HG03558 (cell line): Measurements from ENCODE around the gene SLC35D2.
"Not testable (repeated sequence)": the region's sequence is repeated elsewhere in the genome, so short reads cannot be mapped to it uniquely, and the experiment has no call there.

ENCODE experiments used
- ATAC-seq: cut with Tn5 transposase; IDR thresholded peaks from one replicate; pipeline ENCODE4 v1.9.1; 2021; ENCODE audit warnings: moderate number of reproducible peaks; ENCODE audit not compliant: unreplicated experiment; ENCODE audit errors: extremely low read depth

The SLC35D2 gene

DNA sequence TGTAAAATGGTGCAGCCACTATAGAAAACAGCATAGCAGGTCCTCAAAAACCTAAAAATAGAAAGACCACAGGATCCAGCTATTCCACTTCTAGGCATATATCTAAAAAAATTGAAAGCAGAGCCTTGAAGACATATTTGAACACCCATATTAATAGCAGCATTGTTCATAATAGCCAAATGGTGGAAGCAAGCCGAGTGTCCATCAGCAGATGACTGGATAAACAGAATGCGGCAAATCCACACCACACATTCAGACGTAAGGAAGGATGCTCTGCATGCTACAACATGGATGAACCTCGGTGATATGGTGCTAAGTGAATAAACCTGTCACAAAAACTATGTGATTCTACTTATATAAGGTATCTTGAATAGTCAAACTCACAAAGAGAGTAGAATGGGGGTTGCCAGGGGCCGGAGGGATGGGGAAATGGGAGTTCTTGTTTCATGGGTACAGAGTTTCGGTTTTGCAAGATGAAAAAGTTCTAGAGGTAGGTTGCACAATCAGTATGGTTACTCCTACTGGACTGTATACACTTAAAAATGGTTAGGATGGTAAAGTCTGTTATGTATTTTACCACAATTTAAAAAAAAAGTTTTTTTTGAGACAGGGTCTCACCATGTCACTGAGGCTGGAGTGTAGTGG is 64.5 kb downstream of the SLC35D2 start:
- no peak for ATAC-seq

GRCh38 chr9:96317335-96317980 is 66.1 kb downstream of the SLC35D2 start:
- ATAC-seq: no peak

GRCh38 chr9:96309850-96310249 is 73.7 kb downstream of the SLC35D2 start:
- no peak for ATAC-seq

DNA sequence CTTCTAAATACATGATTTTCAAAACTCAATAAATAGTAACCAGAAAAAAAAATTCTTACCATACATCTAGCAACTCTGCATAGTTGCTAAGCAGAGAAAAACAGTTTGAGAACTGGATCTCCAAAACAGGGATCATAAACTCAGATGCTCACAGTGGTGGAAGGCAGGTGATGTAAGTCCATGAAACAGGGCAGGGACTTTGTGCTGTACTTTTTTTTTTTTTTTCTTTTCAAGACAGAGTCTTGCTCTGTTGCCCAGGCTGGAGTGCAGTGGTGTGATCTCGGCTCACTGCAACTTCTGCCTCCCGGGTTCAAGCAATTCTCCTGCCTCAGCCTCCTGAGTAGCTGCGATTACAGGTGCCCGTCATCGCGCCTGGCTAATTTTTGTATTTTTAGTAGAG is 76.6 kb downstream of the SLC35D2 start:
- not testable (repeated sequence) for ATAC-seq

GRCh38 chr9:96305171-96305570 is 78.3 kb downstream of the SLC35D2 start:
- ATAC-seq: no peak

- ATAC-seq: no peak
Measured at GRCh38 chr9:96304230-96304629, 79.3 kb downstream of the SLC35D2 start.

GRCh38 chr9:96302021-96302420 is 81.5 kb downstream of the SLC35D2 start, which contains the start of gene HSD17B3:
Gene HSD17B3, minus strand, starts transcription at chr9:96302176. Its CDS starts 72 bp downstream, at chr9:96302104.
- ATAC-seq: no peak

DNA sequence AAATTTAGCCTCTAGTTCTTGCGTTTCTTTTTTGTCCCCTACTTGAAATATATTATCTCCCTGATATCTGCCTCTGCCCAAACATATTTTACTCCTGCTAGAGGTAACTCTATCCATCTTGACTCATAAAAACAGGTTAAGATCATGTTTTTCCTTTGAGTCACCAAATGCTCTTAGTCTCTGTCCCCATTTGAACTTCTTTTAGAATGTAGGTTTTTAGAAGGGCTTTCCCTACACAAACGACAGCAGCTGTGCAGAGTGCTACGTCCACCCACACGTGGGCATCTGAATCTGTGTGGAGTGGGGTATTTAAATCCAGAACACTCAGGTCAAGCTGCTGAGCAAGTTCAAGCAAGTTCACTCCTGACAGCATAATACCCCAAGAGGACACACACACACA is 83.7 kb downstream of the SLC35D2 start:
- no peak for ATAC-seq

DNA sequence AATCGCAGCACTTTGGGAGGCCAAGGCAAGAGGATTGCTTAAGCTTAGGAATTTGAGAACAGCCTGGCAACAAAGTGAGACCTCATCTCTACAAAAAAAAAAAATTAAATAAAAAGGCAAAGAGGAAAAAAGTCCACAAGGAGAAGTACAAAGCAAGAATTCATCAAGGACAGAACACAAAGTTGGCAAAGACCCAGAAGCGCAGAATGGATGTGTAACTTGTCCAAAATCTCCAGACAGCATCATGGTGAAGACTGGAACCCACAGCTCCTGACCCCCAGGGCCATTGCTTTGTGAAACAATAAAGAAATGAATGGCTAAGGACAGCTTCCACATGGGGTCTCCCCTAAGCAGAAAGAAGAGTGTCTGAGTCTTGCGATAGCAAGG is 89.4 kb downstream of the SLC35D2 start:
- ATAC-seq: no peak

- ATAC-seq: no peak
Measured at GRCh38 chr9:96293498-96294158, 89.9 kb downstream of the SLC35D2 start.

GRCh38 chr9:96289392-96289791 is 94.1 kb downstream of the SLC35D2 start:
- ATAC-seq: no peak

DNA sequence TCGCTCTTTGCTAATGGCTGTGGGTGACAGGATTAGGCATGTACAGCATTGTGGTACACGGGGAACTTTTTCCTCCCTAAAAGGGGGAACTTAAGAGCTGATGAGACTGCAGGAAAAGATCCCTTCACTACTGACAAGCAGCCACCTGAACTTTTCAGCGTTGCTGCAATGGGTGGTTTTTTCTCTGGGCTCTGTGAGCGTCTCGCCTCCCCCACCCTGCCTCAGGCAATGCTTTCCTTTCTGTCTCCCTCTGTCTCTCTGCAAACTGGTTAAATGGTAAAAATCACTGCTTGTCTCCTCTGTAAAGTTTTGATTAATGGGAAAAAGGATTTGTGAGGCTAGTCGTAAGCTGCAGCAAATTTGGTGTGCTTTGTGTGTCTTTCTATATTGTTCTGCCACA is 101.9 kb downstream of the SLC35D2 start:
- ATAC-seq: no peak

DNA sequence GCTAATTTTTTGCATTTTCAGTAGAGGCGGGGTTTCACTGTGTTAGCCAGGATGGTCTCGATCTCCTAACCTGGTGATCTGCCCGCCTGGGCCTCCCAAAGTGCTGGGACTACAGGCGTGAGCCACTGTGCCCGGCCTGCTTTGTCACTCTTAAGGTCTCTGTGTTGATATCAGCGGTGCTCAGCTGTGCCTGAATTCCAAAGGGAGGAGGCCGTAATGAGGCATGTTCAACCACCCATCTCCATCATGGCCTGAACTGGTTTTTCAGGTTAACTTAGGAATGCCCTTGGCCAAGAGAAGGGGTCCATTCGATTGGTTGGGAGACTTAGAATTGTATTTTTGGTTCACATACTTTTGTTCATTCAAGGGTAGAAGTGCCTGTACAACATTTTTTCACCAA is 103.6 kb downstream of the SLC35D2 start:
- ATAC-seq: no peak

- no peak for ATAC-seq
Measured at GRCh38 chr9:96274939-96275338, 108.6 kb downstream of the SLC35D2 start.
